ENCODE results near the gene ZAR1L.

ZAR1L gene

DNA sequence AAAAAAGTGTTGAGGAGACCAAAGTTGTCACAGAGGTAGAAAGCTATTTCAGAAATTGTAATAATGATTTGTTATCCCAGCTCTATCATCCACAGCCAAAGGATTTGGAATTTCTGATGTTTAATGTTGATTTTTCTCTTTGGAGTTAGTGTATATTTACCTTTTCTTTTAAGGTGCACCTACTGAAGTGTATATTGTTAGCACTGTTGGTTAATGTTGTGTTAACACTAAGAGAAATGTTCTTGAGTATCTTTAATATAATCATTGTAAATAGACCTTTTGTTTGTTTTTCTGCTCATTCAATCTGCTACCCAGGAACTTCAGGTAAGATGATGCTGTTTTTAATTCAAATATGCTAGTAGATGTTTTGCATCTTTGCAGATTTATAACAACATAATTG lies 57.5 kb downstream of the ZAR1L start:
- Histone ChIP-seq H3K27ac (no peak overlapping the region), H3K27me3 (ENCODE audit: insufficient read depth, low read depth, severe bottlenecking) (no peaks in the 10 kb centered on the region), H3K36me3 (peaks cover 6% of the 10 kb centered on the region; the same call in 1 of the 2 replicates), H3K4me3 (ENCODE audit: low read depth, low read length) (no peak overlapping the region), H3K9me3 (ENCODE audit: severe bottlenecking) (no peaks in the 10 kb centered on the region)
- TF ChIP-seq, protein P1, sequence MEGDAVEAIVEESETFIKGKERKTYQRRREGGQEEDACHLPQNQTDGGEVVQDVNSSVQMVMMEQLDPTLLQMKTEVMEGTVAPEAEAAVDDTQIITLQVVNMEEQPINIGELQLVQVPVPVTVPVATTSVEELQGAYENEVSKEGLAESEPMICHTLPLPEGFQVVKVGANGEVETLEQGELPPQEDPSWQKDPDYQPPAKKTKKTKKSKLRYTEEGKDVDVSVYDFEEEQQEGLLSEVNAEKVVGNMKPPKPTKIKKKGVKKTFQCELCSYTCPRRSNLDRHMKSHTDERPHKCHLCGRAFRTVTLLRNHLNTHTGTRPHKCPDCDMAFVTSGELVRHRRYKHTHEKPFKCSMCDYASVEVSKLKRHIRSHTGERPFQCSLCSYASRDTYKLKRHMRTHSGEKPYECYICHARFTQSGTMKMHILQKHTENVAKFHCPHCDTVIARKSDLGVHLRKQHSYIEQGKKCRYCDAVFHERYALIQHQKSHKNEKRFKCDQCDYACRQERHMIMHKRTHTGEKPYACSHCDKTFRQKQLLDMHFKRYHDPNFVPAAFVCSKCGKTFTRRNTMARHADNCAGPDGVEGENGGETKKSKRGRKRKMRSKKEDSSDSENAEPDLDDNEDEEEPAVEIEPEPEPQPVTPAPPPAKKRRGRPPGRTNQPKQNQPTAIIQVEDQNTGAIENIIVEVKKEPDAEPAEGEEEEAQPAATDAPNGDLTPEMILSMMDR (IDR thresholded peaks at IDR 0.05; ENCODE audit: low read depth, low read length) = no peak
- DNase-seq = no peak

DNA sequence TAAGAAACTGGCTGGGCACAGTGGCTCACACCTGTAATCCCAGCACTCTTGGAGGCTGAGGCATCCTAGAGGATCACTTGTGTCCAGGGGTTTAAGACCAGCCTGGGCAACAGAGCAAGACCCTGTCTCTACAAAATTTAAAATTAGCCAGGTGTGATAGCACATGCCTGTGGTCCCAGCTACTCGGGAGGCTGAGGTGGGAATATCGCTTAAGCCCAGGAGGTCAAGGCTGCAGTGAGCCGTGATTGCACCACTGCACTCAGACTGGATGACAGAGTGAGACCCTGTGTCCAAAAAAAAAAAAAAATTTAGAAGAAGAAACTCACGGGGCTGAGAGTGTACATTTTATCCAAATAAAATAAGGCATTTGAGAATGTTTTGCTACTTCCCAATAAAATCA lies 58.9 kb downstream of the ZAR1L start:
- Histone ChIP-seq H3K9me3 (ENCODE audit: severe bottlenecking) (no peaks in the 10 kb centered on the region), H3K27me3 (ENCODE audit: insufficient read depth, low read depth, severe bottlenecking) (no peaks in the 10 kb centered on the region), H3K4me3 (ENCODE audit: low read depth, low read length) (no peak overlapping the region), H3K36me3 (peaks cover 4% of the 10 kb centered on the region; the same call in 1 of the 2 replicates), H3K27ac (no peak overlapping the region)
- TF ChIP-seq, protein P1 (IDR thresholded peaks at IDR 0.05; ENCODE audit: low read depth, low read length) = no peak
- DNase-seq = no peak

DNA sequence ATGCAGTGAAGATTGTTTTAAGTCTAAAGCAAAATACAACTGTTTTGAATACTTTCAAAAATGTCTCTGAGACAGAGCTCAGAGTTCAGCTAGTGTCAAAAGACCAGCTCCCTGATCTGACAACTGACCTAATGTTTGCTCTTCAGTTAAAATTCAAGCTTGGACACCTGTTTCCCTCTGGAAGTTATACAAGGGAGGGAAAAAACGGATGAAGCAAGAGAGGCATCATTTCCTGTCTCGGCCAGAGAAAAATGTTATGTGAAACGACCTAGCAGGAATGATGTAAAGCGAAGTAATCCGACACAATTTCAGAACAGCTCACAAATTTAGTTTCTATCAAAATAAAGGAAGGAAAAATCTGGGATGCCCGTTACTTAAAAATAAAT lies 59.4 kb downstream of the ZAR1L start:
- Histone ChIP-seq H3K27me3 (ENCODE audit: insufficient read depth, low read depth, severe bottlenecking) (no peaks in the 10 kb centered on the region), H3K4me3 (ENCODE audit: low read depth, low read length) (no peak overlapping the region), H3K9me3 (ENCODE audit: severe bottlenecking) (no peaks in the 10 kb centered on the region), H3K36me3 (peaks cover 3% of the 10 kb centered on the region; the same call in 1 of the 2 replicates), H3K27ac (no peak overlapping the region)
- no peak for DNase-seq
- TF ChIP-seq, protein P1 (IDR thresholded peaks at IDR 0.05; ENCODE audit: low read depth, low read length) = no peak

DNA sequence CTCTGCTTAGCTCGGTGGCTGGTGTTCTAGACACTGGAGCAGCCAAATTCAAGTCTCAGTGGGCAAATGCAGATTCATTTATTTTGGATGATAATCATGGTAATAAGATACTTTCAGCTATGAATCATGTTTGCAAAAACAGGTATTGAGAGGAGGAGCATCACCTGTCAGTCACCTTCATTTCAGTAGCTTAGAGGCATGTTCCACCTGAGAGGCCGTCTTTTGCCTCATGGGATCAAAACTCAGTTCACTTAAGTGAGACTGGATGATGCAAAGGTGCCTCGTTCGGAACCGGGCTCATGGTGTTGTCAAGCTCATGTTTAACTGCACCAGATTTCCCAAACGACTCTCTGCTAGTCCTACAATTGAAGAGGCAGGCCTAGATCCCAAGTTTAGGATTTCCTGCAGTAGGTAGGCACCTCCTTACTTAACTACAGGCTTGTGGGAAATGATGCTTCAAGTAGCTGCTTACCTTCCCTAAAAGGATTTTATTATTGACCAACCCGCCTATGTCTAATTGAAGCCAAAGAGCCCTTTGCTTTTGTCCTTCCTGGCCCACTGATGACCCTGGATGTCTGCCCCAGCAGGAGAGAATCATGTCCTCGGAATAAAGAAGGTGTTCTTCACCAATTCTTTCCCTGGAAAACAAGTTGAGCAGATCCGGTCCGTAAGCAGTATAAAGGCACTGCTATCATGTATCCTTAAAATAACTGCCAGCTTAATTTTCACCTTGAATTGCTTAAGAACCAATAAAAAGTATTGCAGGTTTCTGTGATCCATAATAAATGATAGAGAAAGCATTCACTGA lies 60.0 kb downstream of the ZAR1L start:
- H3K9me3 ChIP-seq (ENCODE audit: severe bottlenecking) = no peaks in the 10 kb centered on the region
- TF ChIP-seq, protein P1 (IDR thresholded peaks at IDR 0.05; ENCODE audit: low read depth, low read length) = no peak
- H3K27ac ChIP-seq = no peak overlapping the region
- H3K27me3 ChIP-seq (ENCODE audit: insufficient read depth, low read depth, severe bottlenecking) = no peaks in the 10 kb centered on the region
- H3K4me3 ChIP-seq (ENCODE audit: low read depth, low read length) = no peak overlapping the region
- peaks cover 3% of the 10 kb centered on the region; the same call in 1 of the 2 replicates for H3K36me3 ChIP-seq
- no peak for DNase-seq

DNA sequence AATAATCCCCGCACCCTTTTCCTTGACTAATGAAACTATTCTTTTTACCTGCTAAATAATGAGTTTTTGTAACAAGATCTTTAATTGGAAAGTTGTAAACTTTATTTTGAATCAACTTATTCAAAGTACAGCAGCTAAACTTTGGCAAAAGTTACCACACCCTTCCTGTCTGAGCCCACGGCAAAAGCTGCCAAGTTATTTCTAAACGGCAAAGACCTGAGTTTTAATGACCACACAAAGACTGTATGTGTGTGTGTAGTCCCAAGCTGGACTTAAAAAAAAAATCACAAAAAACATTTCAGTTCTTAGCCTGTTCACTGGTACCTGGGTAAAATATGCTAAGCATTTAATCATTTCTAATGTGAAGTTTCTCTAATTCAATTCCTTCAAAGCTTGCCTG lies 60.7 kb downstream of the ZAR1L start:
- TF ChIP-seq, protein P1 (IDR thresholded peaks at IDR 0.05; ENCODE audit: low read depth, low read length) = no peak
- H3K27me3 ChIP-seq (ENCODE audit: insufficient read depth, low read depth, severe bottlenecking) = no peaks in the 10 kb centered on the region
- H3K27ac ChIP-seq = no peak overlapping the region
- peaks cover 3% of the 10 kb centered on the region; the same call in 1 of the 2 replicates for H3K36me3 ChIP-seq
- H3K9me3 ChIP-seq (ENCODE audit: severe bottlenecking) = no peaks in the 10 kb centered on the region
- no peak overlapping the region for H3K4me3 ChIP-seq (ENCODE audit: low read depth, low read length)
- DNase-seq = no peak

Measured in WERI-Rb-1 (cell line).